ENCODE measurements around the gene SFXN5. TPM values are rescaled to one million over a fixed set of nuclear protein-coding genes. Genes with fewer than 3 reads are reported as not detected.

SFXN5 gene
- polyA plus RNA-seq, 1 donor (not counting 4 experiments of a cell fraction or from before 2014, with no cell fraction given): 6.3 TPM

DNA sequence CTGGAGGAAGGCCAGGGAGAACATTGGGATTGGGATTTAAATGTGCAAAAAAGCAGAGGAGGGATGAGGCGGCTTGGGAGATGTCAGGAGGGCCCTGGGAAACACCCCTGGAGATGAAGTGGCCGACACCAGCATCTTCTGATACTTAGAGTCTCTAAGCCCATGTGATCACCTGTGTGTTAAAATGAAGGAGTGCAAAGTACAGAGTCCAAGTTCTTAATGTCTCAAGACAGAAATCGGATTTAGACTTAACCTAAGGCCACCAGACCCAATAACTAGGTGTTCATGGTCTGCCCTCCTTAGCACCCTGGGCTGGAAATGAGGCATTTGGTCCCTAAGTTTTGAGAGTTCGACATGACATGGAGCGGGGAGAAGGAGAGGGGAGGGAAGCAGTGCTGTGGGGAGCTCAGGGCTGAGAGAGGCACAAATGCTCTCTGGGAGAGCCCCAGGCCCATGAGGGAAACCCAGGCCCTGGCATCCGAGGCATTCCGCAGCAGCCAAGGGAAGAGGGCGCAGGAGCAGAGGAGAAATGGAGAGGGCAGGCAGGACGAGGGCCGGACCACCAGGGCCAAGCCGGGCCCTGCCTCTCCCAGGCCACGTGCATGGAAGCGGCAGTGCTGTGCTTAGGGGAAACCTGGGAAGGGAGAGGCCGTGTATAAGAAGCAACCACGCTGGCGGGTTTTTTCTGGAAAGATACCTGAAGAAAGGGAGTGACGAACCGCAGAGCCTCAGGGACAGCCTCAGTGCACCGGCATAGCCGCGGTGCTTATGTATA lies 63.3 kb downstream of the SFXN5 start:
- dilution Hi-C loops (cut with MboI; ENCODE audit: extremely low pct_ligation_motif_present, low sequenced_read_pairs): no loop called here
- H3K9me1 ChIP-seq (ENCODE audit: control insufficient read depth, extremely low read depth, insufficient read depth, low read length): no peaks in the 10 kb centered on the region
- H2AFZ ChIP-seq (ENCODE audit: control insufficient read depth, low read length): no peak overlapping the region
- H3K36me3 ChIP-seq (ENCODE audit: control insufficient read depth in 2 of 2, extremely low read depth in 1 of 2, insufficient read depth in 2 of 2, low read length in 2 of 2): no peaks in the 10 kb centered on the region
- H3K27me3 ChIP-seq (ENCODE audit: control insufficient read depth, extremely low read depth, insufficient read depth, low read length): no peaks in the 10 kb centered on the region
- no peaks in the 10 kb centered on the region for H3K4me1 ChIP-seq (ENCODE audit: control insufficient read depth, extremely low read depth, insufficient read depth, low read length)
- no peak overlapping the region for H3K4me2 ChIP-seq (ENCODE audit: control insufficient read depth, extremely low read depth, insufficient read depth, low read depth, low read length)
- TF ChIP-seq EZH2 (IDR thresholded peaks at IDR 0.05; ENCODE audit: low read length): no peak
- TF ChIP-seq, protein P1, sequence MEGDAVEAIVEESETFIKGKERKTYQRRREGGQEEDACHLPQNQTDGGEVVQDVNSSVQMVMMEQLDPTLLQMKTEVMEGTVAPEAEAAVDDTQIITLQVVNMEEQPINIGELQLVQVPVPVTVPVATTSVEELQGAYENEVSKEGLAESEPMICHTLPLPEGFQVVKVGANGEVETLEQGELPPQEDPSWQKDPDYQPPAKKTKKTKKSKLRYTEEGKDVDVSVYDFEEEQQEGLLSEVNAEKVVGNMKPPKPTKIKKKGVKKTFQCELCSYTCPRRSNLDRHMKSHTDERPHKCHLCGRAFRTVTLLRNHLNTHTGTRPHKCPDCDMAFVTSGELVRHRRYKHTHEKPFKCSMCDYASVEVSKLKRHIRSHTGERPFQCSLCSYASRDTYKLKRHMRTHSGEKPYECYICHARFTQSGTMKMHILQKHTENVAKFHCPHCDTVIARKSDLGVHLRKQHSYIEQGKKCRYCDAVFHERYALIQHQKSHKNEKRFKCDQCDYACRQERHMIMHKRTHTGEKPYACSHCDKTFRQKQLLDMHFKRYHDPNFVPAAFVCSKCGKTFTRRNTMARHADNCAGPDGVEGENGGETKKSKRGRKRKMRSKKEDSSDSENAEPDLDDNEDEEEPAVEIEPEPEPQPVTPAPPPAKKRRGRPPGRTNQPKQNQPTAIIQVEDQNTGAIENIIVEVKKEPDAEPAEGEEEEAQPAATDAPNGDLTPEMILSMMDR (optimal IDR thresholded peaks at IDR 0.05 in 1 of 3, IDR thresholded peaks at IDR 0.05 in 1 of 3, conservative IDR thresholded peaks at IDR 0.05 in 1 of 3; ENCODE audit: extremely low read depth in 1 of 3, insufficient read depth in 2 of 3, low read length in 3 of 3): no peak
- FAIRE-seq (no peak), DNase-seq (ENCODE audit: low read depth, low spot score) (no peak)
- no peak overlapping the region for H3K27ac ChIP-seq (ENCODE audit: control insufficient read depth, insufficient read depth, low read length)
- no peaks in the 10 kb centered on the region for H4K20me1 ChIP-seq (ENCODE audit: control insufficient read depth, extremely low read depth, insufficient read depth, low read length)
- no peaks in the 10 kb centered on the region for H3K79me2 ChIP-seq (ENCODE audit: control insufficient read depth, insufficient read depth, low read length)
- no peak overlapping the region for H3K4me3 ChIP-seq (ENCODE audit: control insufficient read depth in 2 of 3, extremely low read depth in 1 of 3, insufficient read depth in 2 of 3, low read depth in 1 of 3, low read length in 3 of 3)
- no peaks in the 10 kb centered on the region for H3K9me3 ChIP-seq (ENCODE audit: control insufficient read depth, low read depth, low read length)
- no peak overlapping the region for H3K9ac ChIP-seq (ENCODE audit: control insufficient read depth, extremely low read depth, insufficient read depth, low read length)

DNA sequence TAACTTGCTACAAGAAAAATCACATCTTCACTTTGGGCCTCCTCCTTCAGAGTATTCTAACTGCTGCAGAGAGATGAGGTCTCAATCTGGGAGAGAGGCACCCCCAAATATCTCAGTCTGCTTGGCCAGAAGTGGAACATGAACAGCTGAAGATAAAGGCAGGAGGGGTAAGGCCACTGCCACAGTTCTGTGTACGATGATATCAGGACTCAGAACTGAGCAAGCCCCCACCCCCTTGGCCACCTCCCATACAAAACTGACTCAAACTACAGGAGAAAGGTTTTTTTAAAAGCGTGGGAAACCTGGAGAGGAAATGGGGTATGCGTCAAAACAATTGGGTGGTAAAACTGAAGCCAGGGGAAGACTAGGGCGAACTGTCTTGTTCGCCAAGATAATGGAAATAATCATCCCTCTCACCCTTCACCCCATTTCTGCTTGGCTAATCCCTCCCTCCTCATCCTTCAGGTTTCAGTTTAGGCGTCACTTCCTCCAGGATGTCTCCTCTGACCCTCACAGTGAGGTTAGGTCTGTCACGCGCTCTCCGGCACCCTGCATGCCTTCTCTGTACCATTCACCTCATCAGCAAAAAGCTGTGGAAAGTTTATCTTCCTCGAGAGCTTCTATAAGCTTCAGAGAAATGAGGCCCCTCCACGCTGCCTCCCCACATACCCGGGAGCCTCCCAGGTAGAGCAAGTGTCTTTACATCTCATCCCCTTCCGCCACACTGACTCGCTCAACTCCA lies 64.4 kb downstream of the SFXN5 start:
- no peak overlapping the region for H3K4me3 ChIP-seq (ENCODE audit: control insufficient read depth in 2 of 3, extremely low read depth in 1 of 3, insufficient read depth in 2 of 3, low read depth in 1 of 3, low read length in 3 of 3)
- H3K4me1 ChIP-seq (ENCODE audit: control insufficient read depth, extremely low read depth, insufficient read depth, low read length): no peaks in the 10 kb centered on the region
- TF ChIP-seq, protein P1 (optimal IDR thresholded peaks at IDR 0.05 in 1 of 3, IDR thresholded peaks at IDR 0.05 in 1 of 3, conservative IDR thresholded peaks at IDR 0.05 in 1 of 3; ENCODE audit: extremely low read depth in 1 of 3, insufficient read depth in 2 of 3, low read length in 3 of 3): no peak
- TF ChIP-seq EZH2 (IDR thresholded peaks at IDR 0.05; ENCODE audit: low read length): no peak
- no peak overlapping the region for H2AFZ ChIP-seq (ENCODE audit: control insufficient read depth, low read length)
- H3K27ac ChIP-seq (ENCODE audit: control insufficient read depth, insufficient read depth, low read length): no peak overlapping the region
- H3K4me2 ChIP-seq (ENCODE audit: control insufficient read depth, extremely low read depth, insufficient read depth, low read depth, low read length): no peak overlapping the region
- DNase-seq (ENCODE audit: low read depth, low spot score): no peak
- H3K9ac ChIP-seq (ENCODE audit: control insufficient read depth, extremely low read depth, insufficient read depth, low read length): no peak overlapping the region
- no peaks in the 10 kb centered on the region for H3K27me3 ChIP-seq (ENCODE audit: control insufficient read depth, extremely low read depth, insufficient read depth, low read length)
- no peaks in the 10 kb centered on the region for H3K9me3 ChIP-seq (ENCODE audit: control insufficient read depth, low read depth, low read length)
- no peaks in the 10 kb centered on the region for H3K79me2 ChIP-seq (ENCODE audit: control insufficient read depth, insufficient read depth, low read length)
- no peaks in the 10 kb centered on the region for H3K9me1 ChIP-seq (ENCODE audit: control insufficient read depth, extremely low read depth, insufficient read depth, low read length)
- no peaks in the 10 kb centered on the region for H4K20me1 ChIP-seq (ENCODE audit: control insufficient read depth, extremely low read depth, insufficient read depth, low read length)
- dilution Hi-C loops (cut with MboI; ENCODE audit: extremely low pct_ligation_motif_present, low sequenced_read_pairs): no loop called here
- no peaks in the 10 kb centered on the region for H3K36me3 ChIP-seq (ENCODE audit: control insufficient read depth in 2 of 2, extremely low read depth in 1 of 2, insufficient read depth in 2 of 2, low read length in 2 of 2)
- no peak for FAIRE-seq
